ENCODE data around the gene SEMA5A. TPM values are rescaled to one million over a fixed set of nuclear protein-coding genes. Genes with fewer than 3 reads are reported as not detected.

SEMA5A gene
- total RNA-seq, 1 donor from 2014 or later: 31.1 TPM

- Mint-ChIP-seq H3K27me3 (ENCODE audit: unreplicated experiment) (peaks cover 3% of the 10 kb centered on the region), H3K36me3 (ENCODE audit: low read depth, unreplicated experiment) (no peaks in the 10 kb centered on the region), H3K27ac (ENCODE audit: unreplicated experiment) (no peak overlapping the region), H3K4me1 (ENCODE audit: unreplicated experiment) (no peaks in the 10 kb centered on the region), H3K4me3 (ENCODE audit: unreplicated experiment) (no peak overlapping the region), H3K9me3 (ENCODE audit: unreplicated experiment) (no peaks in the 10 kb centered on the region)
- no peak for DNase-seq (ENCODE audit: low spot score)
- no peak for TF ChIP-seq CTCF (IDR thresholded peaks at IDR 0.05; ENCODE audit: unreplicated experiment)
Observed at GRCh38 chr5:9370256-9370655, 175.6 kb downstream of the SEMA5A start.

- no peak for DNase-seq (ENCODE audit: low spot score)
- Mint-ChIP-seq H3K9me3 (ENCODE audit: unreplicated experiment) (no peaks in the 10 kb centered on the region), H3K36me3 (ENCODE audit: low read depth, unreplicated experiment) (no peaks in the 10 kb centered on the region), H3K27me3 (ENCODE audit: unreplicated experiment) (no peaks in the 10 kb centered on the region), H3K27ac (ENCODE audit: unreplicated experiment) (no peak overlapping the region), H3K4me1 (ENCODE audit: unreplicated experiment) (no peaks in the 10 kb centered on the region), H3K4me3 (ENCODE audit: unreplicated experiment) (no peak overlapping the region)
- no peak for TF ChIP-seq CTCF (IDR thresholded peaks at IDR 0.05; ENCODE audit: unreplicated experiment)
Observed at GRCh38 chr5:9365512-9365911, 180.4 kb downstream of the SEMA5A start.

GRCh38 chr5:9363449-9363848 lies 182.4 kb downstream of the SEMA5A start:
- Mint-ChIP-seq H3K27ac (ENCODE audit: unreplicated experiment) (no peak overlapping the region), H3K36me3 (ENCODE audit: low read depth, unreplicated experiment) (no peaks in the 10 kb centered on the region), H3K4me1 (ENCODE audit: unreplicated experiment) (no peaks in the 10 kb centered on the region), H3K4me3 (ENCODE audit: unreplicated experiment) (no peak overlapping the region), H3K9me3 (ENCODE audit: unreplicated experiment) (no peaks in the 10 kb centered on the region), H3K27me3 (ENCODE audit: unreplicated experiment) (peaks cover 2% of the 10 kb centered on the region)
- DNase-seq (ENCODE audit: low spot score): no peak
- TF ChIP-seq CTCF (IDR thresholded peaks at IDR 0.05; ENCODE audit: unreplicated experiment): no peak

DNA sequence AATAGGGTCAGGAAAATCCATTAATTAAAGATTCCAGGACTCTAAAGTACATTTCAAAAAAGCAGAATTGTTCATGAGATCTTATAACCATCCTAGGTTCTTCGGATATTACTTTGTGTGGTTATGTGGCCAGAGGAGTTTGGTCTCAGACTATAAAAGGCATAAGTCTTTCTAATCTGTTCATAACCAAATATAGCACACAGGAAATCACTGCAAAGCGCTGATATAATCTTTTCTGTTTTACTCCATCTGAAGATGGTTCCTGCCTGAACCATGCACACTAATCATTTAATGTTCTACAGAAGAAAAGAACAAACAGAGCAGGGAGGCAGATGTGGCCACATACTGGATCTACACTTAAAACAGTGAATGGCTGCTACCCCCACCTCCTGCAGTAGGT lies 182.8 kb downstream of the SEMA5A start:
- no peak for DNase-seq (ENCODE audit: low spot score)
- no peaks in the 10 kb centered on the region for H3K9me3 Mint-ChIP-seq (ENCODE audit: unreplicated experiment)
- no peak overlapping the region for H3K4me3 Mint-ChIP-seq (ENCODE audit: unreplicated experiment)
- no peaks in the 10 kb centered on the region for H3K36me3 Mint-ChIP-seq (ENCODE audit: low read depth, unreplicated experiment)
- H3K27ac Mint-ChIP-seq (ENCODE audit: unreplicated experiment): no peak overlapping the region
- H3K4me1 Mint-ChIP-seq (ENCODE audit: unreplicated experiment): no peaks in the 10 kb centered on the region
- H3K27me3 Mint-ChIP-seq (ENCODE audit: unreplicated experiment): peaks cover 5% of the 10 kb centered on the region
- no peak for TF ChIP-seq CTCF (IDR thresholded peaks at IDR 0.05; ENCODE audit: unreplicated experiment)

- TF ChIP-seq CTCF (IDR thresholded peaks at IDR 0.05; ENCODE audit: unreplicated experiment): no peak
- peaks cover 5% of the 10 kb centered on the region for H3K27me3 Mint-ChIP-seq (ENCODE audit: unreplicated experiment)
Observed at GRCh38 chr5:9362600-9362999, 183.3 kb downstream of the SEMA5A start.

More at GRCh38 chr5:9362600-9362999, 183.3 kb downstream of the SEMA5A start:
- H3K4me1 Mint-ChIP-seq (ENCODE audit: unreplicated experiment): no peaks in the 10 kb centered on the region
- no peak for DNase-seq (ENCODE audit: low spot score)
- H3K9me3 Mint-ChIP-seq (ENCODE audit: unreplicated experiment): no peaks in the 10 kb centered on the region
- H3K27ac Mint-ChIP-seq (ENCODE audit: unreplicated experiment): no peak overlapping the region
- no peak overlapping the region for H3K4me3 Mint-ChIP-seq (ENCODE audit: unreplicated experiment)
- H3K36me3 Mint-ChIP-seq (ENCODE audit: low read depth, unreplicated experiment): no peaks in the 10 kb centered on the region
